ENCODE measurements around the gene PHEX.

PHEX gene

GRCh38 chrX:21993265-21993664 lies 38.9 kb upstream of the PHEX start:
- Histone ChIP-seq H4K20me1 (ENCODE audit: insufficient read depth, low read length) (no peaks in the 10 kb centered on the region), H3K79me2 (ENCODE audit: low read length) (no peaks in the 10 kb centered on the region), H3K4me3 (ENCODE audit: low read length) (no peak overlapping the region), H3F3A (ENCODE audit: insufficient read depth, low read length) (no peaks in the 10 kb centered on the region), H3K9me2 (replicated peaks; ENCODE audit: insufficient read depth, low read length) (no peaks in the 10 kb centered on the region), H3K9me3 (replicated peaks; ENCODE audit: insufficient read depth, low read length) (no peaks in the 10 kb centered on the region), H2AFZ (ENCODE audit: low read length) (no peak overlapping the region), H3K27me3 (replicated peaks; ENCODE audit: insufficient read depth, low read length) (no peaks in the 10 kb centered on the region), H3K4me2 (ENCODE audit: low read depth, low read length) (no peak overlapping the region), H3K4me1 (ENCODE audit: low read length) (no peaks in the 10 kb centered on the region), H3K9ac (ENCODE audit: low read length) (no peak overlapping the region), H3K27ac (ENCODE audit: low read length) (no peak overlapping the region), H3K36me3 (replicated peaks; ENCODE audit: insufficient read depth, low read length) (no peaks in the 10 kb centered on the region)
- no peak for DNase-seq
- TF ChIP-seq CTCF (IDR thresholded peaks at IDR 0.05; ENCODE audit: low read length), result no peak
- TF ChIP-seq EZH2phosphoT487 (IDR thresholded peaks at IDR 0.05; ENCODE audit: low read length), result no peak
- TF ChIP-seq EZH2 (optimal IDR thresholded peaks at IDR 0.05; ENCODE audit: low read depth, low read length), result no peak

GRCh38 chrX:21996872-21997455 lies 35.2 kb upstream of the PHEX start:
- no peaks in the 10 kb centered on the region for H3F3A ChIP-seq (ENCODE audit: insufficient read depth, low read length)
- no peak overlapping the region for H3K27ac ChIP-seq (ENCODE audit: low read length)
- no peaks in the 10 kb centered on the region for H3K36me3 ChIP-seq (replicated peaks; ENCODE audit: insufficient read depth, low read length)
- no peaks in the 10 kb centered on the region for H3K9me2 ChIP-seq (replicated peaks; ENCODE audit: insufficient read depth, low read length)
- no peak overlapping the region for H3K4me3 ChIP-seq (ENCODE audit: low read length)
- no peaks in the 10 kb centered on the region for H3K9me3 ChIP-seq (replicated peaks; ENCODE audit: insufficient read depth, low read length)
- TF ChIP-seq CTCF (IDR thresholded peaks at IDR 0.05; ENCODE audit: low read length) (no peak), EZH2phosphoT487 (IDR thresholded peaks at IDR 0.05; ENCODE audit: low read length) (no peak), EZH2 (optimal IDR thresholded peaks at IDR 0.05; ENCODE audit: low read depth, low read length) (no peak)
- no peak overlapping the region for H3K4me2 ChIP-seq (ENCODE audit: low read depth, low read length)
- H3K9ac ChIP-seq (ENCODE audit: low read length), result no peak overlapping the region
- no peaks in the 10 kb centered on the region for H3K4me1 ChIP-seq (ENCODE audit: low read length)
- no peaks in the 10 kb centered on the region for H3K79me2 ChIP-seq (ENCODE audit: low read length)
- no peaks in the 10 kb centered on the region for H3K27me3 ChIP-seq (replicated peaks; ENCODE audit: insufficient read depth, low read length)
- DNase-seq, result no peak
- no peak overlapping the region for H2AFZ ChIP-seq (ENCODE audit: low read length)
- no peaks in the 10 kb centered on the region for H4K20me1 ChIP-seq (ENCODE audit: insufficient read depth, low read length)

- Histone ChIP-seq H3K36me3 (replicated peaks; ENCODE audit: insufficient read depth, low read length) (no peaks in the 10 kb centered on the region), H3K4me2 (ENCODE audit: low read depth, low read length) (no peak overlapping the region), H3K79me2 (ENCODE audit: low read length) (no peaks in the 10 kb centered on the region), H3K27me3 (replicated peaks; ENCODE audit: insufficient read depth, low read length) (no peaks in the 10 kb centered on the region), H3K4me1 (ENCODE audit: low read length) (no peaks in the 10 kb centered on the region), H2AFZ (ENCODE audit: low read length) (no peak overlapping the region), H3F3A (ENCODE audit: insufficient read depth, low read length) (no peaks in the 10 kb centered on the region), H4K20me1 (ENCODE audit: insufficient read depth, low read length) (no peaks in the 10 kb centered on the region), H3K9me3 (replicated peaks; ENCODE audit: insufficient read depth, low read length) (no peaks in the 10 kb centered on the region), H3K9me2 (replicated peaks; ENCODE audit: insufficient read depth, low read length) (no peaks in the 10 kb centered on the region), H3K9ac (ENCODE audit: low read length) (no peak overlapping the region), H3K27ac (ENCODE audit: low read length) (no peak overlapping the region), H3K4me3 (ENCODE audit: low read length) (no peak overlapping the region)
- TF ChIP-seq EZH2phosphoT487 (IDR thresholded peaks at IDR 0.05; ENCODE audit: low read length), result no peak
- no peak for TF ChIP-seq EZH2 (optimal IDR thresholded peaks at IDR 0.05; ENCODE audit: low read depth, low read length)
- no peak for TF ChIP-seq CTCF (IDR thresholded peaks at IDR 0.05; ENCODE audit: low read length)
- no peak for DNase-seq
Measured at GRCh38 chrX:21998037-21998436, 34.1 kb upstream of the PHEX start.

Data from MM.1S (cell line).